Kidney (tissue), 14 donors: Measurements from ENCODE around the gene SLFN14. TPM values are rescaled to one million over a fixed set of nuclear protein-coding genes. Genes with fewer than 3 reads are reported as not detected.

Experiments used
- DNase-seq, 5 donors: peaks; one replicate each; pipeline ENCODE4 v3.0.0-alpha.2; 2013 to 2020
- FAIRE-seq: peaks from 2 replicates; lab custom pipeline; 2012; peaks lifted over from hg19 to GRCh38; lab: Jason Lieb, UNC
- H3K27ac ChIP-seq, 2 donors: one replicate each; pipeline ENCODE4 v1.7.0; 2013; ENCODE audit warnings: low read depth in 2 of 2, low read length in 2 of 2, inconsistent platforms in 1 of 2
- H3K27me3 ChIP-seq: one replicate; pipeline ENCODE4 v1.7.1; 2013; ENCODE audit warnings: low read length, inconsistent platforms; ENCODE audit not compliant: control insufficient read depth, insufficient read depth
- H3K36me3 ChIP-seq, 3 donors: one replicate each; pipeline versions ENCODE4 v1.7.0 to v1.7.1; 2013; ENCODE audit warnings: low read length in 3 of 3, control low read depth in 1 of 3, inconsistent platforms in 1 of 3; ENCODE audit not compliant: insufficient read depth in 3 of 3, control insufficient read depth in 2 of 3
- H3K4me1 ChIP-seq, 3 donors: one replicate each; pipeline versions ENCODE4 v1.7.0 to v1.7.1; 2013; ENCODE audit warnings: low read length in 3 of 3, inconsistent platforms in 1 of 3, low read depth in 1 of 3; ENCODE audit not compliant: control insufficient read depth in 2 of 3, insufficient read depth in 2 of 3
- H3K4me3 ChIP-seq, 3 donors: one replicate each; pipeline versions ENCODE4 v1.7.0 to v1.8.1; 2013; ENCODE audit warnings: low read length in 3 of 3, control low read depth in 1 of 3, inconsistent platforms in 1 of 3
- H3K9ac ChIP-seq, 3 donors: one replicate each; pipeline versions ENCODE4 v1.7.0 to v1.7.1; 2013; ENCODE audit warnings: low read length in 3 of 3, control low read depth in 1 of 3, inconsistent platforms in 1 of 3
- H3K9me3 ChIP-seq, 3 donors: one replicate each; pipeline versions ENCODE4 v1.7.0 to v1.7.1; 2013; ENCODE audit warnings: low read length in 3 of 3, control low read depth in 1 of 3, inconsistent platforms in 1 of 3; ENCODE audit not compliant: control insufficient read depth in 2 of 3, insufficient read depth in 1 of 3
- intact Hi-C: fragments of 100-400 bp; cut with DNase I; formaldehyde crosslinking; loops from one replicate; pipeline ENCODE4 v1.11.1; 2022
- polyA plus RNA-seq: library from polyadenylated mRNA; stranded (reverse); fragments of 350-450 nt; fragmentation: Illumina TruSeq; extraction: RNeasy Lipid Tissue Mini Kit (QIAGEN cat#74804); gene quantifications from one replicate; pipeline ENCODE4 v1.2.3, GENCODE V29; 2014; ENCODE audit warnings: low read depth, low replicate concordance; ENCODE audit not compliant: insufficient read depth
- total RNA-seq: library from RNA; stranded (reverse); fragmentation: NEBNext Ultra II Directional; extraction: Animal tissue kit (Norgen Biotek cat#: 25700); gene quantifications from one replicate; pipeline ENCODE4 v1.2.1, GENCODE V29; 2021
- TF ChIP-seq, protein P1 (sequence below): IDR thresholded peaks from 3 replicates; pipeline ENCODE4 v1.5.1; 2012; ENCODE audit warnings: mild to moderate bottlenecking, moderate library complexity, borderline replicate concordance; ENCODE audit not compliant: insufficient read depth; ENCODE audit errors: extremely low read depth
- donor health status: control.
- donor health status: control.
- donor health status: control.
- donor health status: control.
- donor health status: control.
- donor health status: DM: yes; HTN: yes; CAD: no.
- donor health status: Normal renal cell carcinoma (clear cell type).

Gene SLFN14
- total and polyA plus RNA-seq, 2 donors from 2014 or later: 0.09 TPM; not detected in 1

GRCh38 chr17:35605678-35606077, 45.1 kb upstream of the SLFN14 start:
- Histone ChIP-seq H3K36me3 (peaks cover 0 to 19% (median 17%) of the 10 kb centered on the region in 3 donors), H3K27me3 (no peaks in the 10 kb centered on the region)
- intact Hi-C loops: no loop called here

DNA sequence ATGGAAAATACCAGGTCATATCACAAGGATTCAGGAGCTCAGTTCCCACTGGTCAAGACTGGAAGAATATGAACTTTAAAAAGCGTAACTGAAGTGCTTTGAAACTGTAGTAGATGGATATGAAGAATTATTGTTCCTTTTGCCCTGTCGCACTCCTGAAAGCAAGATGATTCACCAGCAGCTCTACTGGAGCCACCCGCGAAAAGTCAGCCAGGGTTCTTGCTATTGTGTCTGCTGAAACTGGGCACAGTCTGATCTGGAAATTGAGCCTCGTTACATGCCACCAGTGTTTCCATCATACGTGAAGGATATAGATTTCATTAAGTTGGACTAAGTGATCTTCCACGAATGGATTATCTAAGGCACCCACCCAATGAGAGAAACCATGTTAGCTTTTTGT, 43.1 kb upstream of the SLFN14 start:
- no peak overlapping the region for H3K9ac ChIP-seq
- no peak overlapping the region for H3K27ac ChIP-seq
- H3K4me3 ChIP-seq: no peak overlapping the region
- H3K36me3 ChIP-seq: peaks cover 3 to 23% (median 17%) of the 10 kb centered on the region in 3 donors
- H3K27me3 ChIP-seq: no peaks in the 10 kb centered on the region
- intact Hi-C loops: no loop called here
- DNase-seq (no peak), FAIRE-seq (no peak)
- TF ChIP-seq, protein P1, sequence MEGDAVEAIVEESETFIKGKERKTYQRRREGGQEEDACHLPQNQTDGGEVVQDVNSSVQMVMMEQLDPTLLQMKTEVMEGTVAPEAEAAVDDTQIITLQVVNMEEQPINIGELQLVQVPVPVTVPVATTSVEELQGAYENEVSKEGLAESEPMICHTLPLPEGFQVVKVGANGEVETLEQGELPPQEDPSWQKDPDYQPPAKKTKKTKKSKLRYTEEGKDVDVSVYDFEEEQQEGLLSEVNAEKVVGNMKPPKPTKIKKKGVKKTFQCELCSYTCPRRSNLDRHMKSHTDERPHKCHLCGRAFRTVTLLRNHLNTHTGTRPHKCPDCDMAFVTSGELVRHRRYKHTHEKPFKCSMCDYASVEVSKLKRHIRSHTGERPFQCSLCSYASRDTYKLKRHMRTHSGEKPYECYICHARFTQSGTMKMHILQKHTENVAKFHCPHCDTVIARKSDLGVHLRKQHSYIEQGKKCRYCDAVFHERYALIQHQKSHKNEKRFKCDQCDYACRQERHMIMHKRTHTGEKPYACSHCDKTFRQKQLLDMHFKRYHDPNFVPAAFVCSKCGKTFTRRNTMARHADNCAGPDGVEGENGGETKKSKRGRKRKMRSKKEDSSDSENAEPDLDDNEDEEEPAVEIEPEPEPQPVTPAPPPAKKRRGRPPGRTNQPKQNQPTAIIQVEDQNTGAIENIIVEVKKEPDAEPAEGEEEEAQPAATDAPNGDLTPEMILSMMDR: no peak
- H3K9me3 ChIP-seq: no peaks in the 10 kb centered on the region
- H3K4me1 ChIP-seq: no peaks in the 10 kb centered on the region

More at GRCh38 chr17:35605678-35606077, 45.1 kb upstream of the SLFN14 start:
- DNase-seq: no peak
- Histone ChIP-seq H3K4me1 (no peaks in the 10 kb centered on the region), H3K9ac (no peak overlapping the region), H3K9me3 (no peaks in the 10 kb centered on the region), H3K4me3 (no peak overlapping the region), H3K27ac (no peak overlapping the region)
- TF ChIP-seq, protein P1: no peak
- FAIRE-seq: no peak

DNA sequence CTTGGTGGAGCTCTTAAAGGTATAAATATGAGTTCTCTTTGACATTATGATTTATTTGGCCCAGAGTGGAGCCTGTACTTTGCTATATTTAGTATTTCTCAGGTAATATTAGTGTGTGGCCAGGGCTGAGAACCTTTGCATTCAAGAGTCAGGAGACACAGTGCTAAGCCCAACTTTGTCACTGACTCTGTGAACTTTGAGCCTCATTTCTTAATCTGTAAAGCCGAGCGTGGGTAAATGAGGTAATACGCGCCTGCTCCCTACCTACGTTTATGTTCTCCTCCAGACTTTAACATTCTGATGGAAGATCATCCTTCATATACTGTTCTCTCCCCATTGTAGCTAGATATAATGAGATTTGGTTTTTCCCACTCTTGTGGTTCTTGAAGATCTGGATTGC, 37.0 kb upstream of the SLFN14 start:
- no peak overlapping the region for H3K9ac ChIP-seq
- intact Hi-C loops: no loop called here
- TF ChIP-seq, protein P1: no peak

More for the DNA sequence above, 37.0 kb upstream of the SLFN14 start:
- Histone ChIP-seq H3K9me3 (no peaks in the 10 kb centered on the region), H3K4me1 (no peaks in the 10 kb centered on the region), H3K36me3 (peaks cover 5 to 29% (median 9%) of the 10 kb centered on the region in 3 donors), H3K4me3 (no peak overlapping the region), H3K27ac (no peak overlapping the region), H3K27me3 (no peaks in the 10 kb centered on the region)
- FAIRE-seq (no peak), DNase-seq (no peak)
